Choroid plexus epithelial cell (primary cell): ENCODE results near the gene PDE8B.

Experiments used
- DNase-seq: peaks from one replicate; pipeline ENCODE4 v3.0.0-alpha.2; 2010; ENCODE audit warnings: low read depth
- H3K4me3 ChIP-seq: 2 replicates; pipeline ENCODE4 v1.5.1; 2011; ENCODE audit warnings: low read depth, mild to moderate bottlenecking, control low read depth, low read length, moderate library complexity
- CTCF ChIP-seq: conservative IDR thresholded peaks from 2 replicates; pipeline ENCODE4 v1.5.1; 2011; ENCODE audit warnings: low read depth, mild to moderate bottlenecking, control low read depth, inconsistent platforms, low read length, moderate library complexity

PDE8B gene

GRCh38 chr5:77430726-77431125 lies 220.2 kb downstream of the PDE8B start:
- no peak for TF ChIP-seq CTCF
- no peak for DNase-seq
- H3K4me3 ChIP-seq, result no peak overlapping the region

GRCh38 chr5:77431286-77431685 lies 220.8 kb downstream of the PDE8B start:
- no peak for TF ChIP-seq CTCF
- no peak overlapping the region for H3K4me3 ChIP-seq
- DNase-seq, result peak; percentile 51

- no peak for DNase-seq
- no peak for TF ChIP-seq CTCF
- H3K4me3 ChIP-seq, result no peak overlapping the region
Measured at GRCh38 chr5:77431719-77432118, 221.2 kb downstream of the PDE8B start.

- TF ChIP-seq CTCF, result peak; percentile 53
- H3K4me3 ChIP-seq, result no peak overlapping the region
- peak; percentile 57 for DNase-seq
Measured at GRCh38 chr5:77437194-77437593, 226.7 kb downstream of the PDE8B start.

- no peak for TF ChIP-seq CTCF
- no peak overlapping the region for H3K4me3 ChIP-seq
Measured at GRCh38 chr5:77438071-77438470, 227.6 kb downstream of the PDE8B start.

GRCh38 chr5:77443670-77444069 lies 233.2 kb downstream of the PDE8B start:
- TF ChIP-seq CTCF, result no peak
- H3K4me3 ChIP-seq, result no peak overlapping the region

More at GRCh38 chr5:77438071-77438470, 227.6 kb downstream of the PDE8B start:
- no peak for DNase-seq

GRCh38 chr5:77444356-77444755 lies 233.9 kb downstream of the PDE8B start:
- no peak for TF ChIP-seq CTCF
- no peak for DNase-seq
- H3K4me3 ChIP-seq, result no peak overlapping the region

More at GRCh38 chr5:77443670-77444069, 233.2 kb downstream of the PDE8B start:
- DNase-seq, result no peak
